HepG2 (cell line): Measurements from ENCODE around the gene C11orf91. TPM values are rescaled to one million over a fixed set of nuclear protein-coding genes. Genes with fewer than 3 reads are reported as not detected.

Source experiments
- ATF6 ChIP-seq: sonication (generic); formaldehyde crosslinking; conservative IDR thresholded peaks from 2 replicates; pipeline ENCODE4 v1.4.0; 2020; ENCODE audit warnings: missing genetic modification reagents
- CREM ChIP-seq, 2 experiments: sonication (generic) in 1 of 2; formaldehyde crosslinking in 1 of 2; IDR thresholded peaks; 2 replicates each; pipeline versions ENCODE4 v1.4.0 to v1.6.1; 2016 to 2020; ENCODE audit warnings: antibody characterized with exemption in 1 of 2, mild to moderate bottlenecking in 1 of 2, missing genetic modification reagents in 1 of 2
- ESRRA ChIP-seq: sonication (generic); formaldehyde crosslinking; IDR thresholded peaks from 2 replicates; pipeline ENCODE4 v1.5.1; 2020; ENCODE audit warnings: mild to moderate bottlenecking, low read depth, missing genetic modification reagents
- FOXK1 ChIP-seq: sonication (generic); formaldehyde crosslinking; IDR thresholded peaks from 2 replicates; pipeline ENCODE4 v1.4.0; 2020; ENCODE audit warnings: low read depth, missing genetic modification reagents, borderline replicate concordance
- HOXA3 ChIP-seq: sonication (generic); formaldehyde crosslinking; IDR thresholded peaks from 2 replicates; pipeline ENCODE4 v1.5.0; 2020; ENCODE audit warnings: missing genetic modification reagents
- KAT7 ChIP-seq: IDR thresholded peaks from 2 replicates; pipeline ENCODE4 v1.6.1; 2018; ENCODE audit warnings: borderline replicate concordance, missing compliant biosample characterization
- KDM6A ChIP-seq: IDR thresholded peaks from 2 replicates; pipeline ENCODE4 v1.6.1; 2016; ENCODE audit warnings: low read depth
- KLF16 ChIP-seq, 2 experiments: sonication (generic) in 1 of 2; formaldehyde crosslinking in 1 of 2; IDR thresholded peaks; 2 replicates each; pipeline versions ENCODE4 v1.6.1 to v1.8.0; 2016 to 2023; ENCODE audit warnings: missing genetic modification reagents in 2 of 2, missing compliant biosample characterization in 1 of 2
- MAF1 ChIP-seq: sonication (generic); formaldehyde crosslinking; IDR thresholded peaks from 2 replicates; pipeline ENCODE4 v1.5.0; 2020; ENCODE audit warnings: missing genetic modification reagents, borderline replicate concordance
- MEIS1 ChIP-seq: sonication (generic); formaldehyde crosslinking; IDR thresholded peaks from 2 replicates; pipeline ENCODE4 v1.9.0; 2021; ENCODE audit warnings: mild to moderate bottlenecking, missing genetic modification reagents, moderate library complexity, borderline replicate concordance
- MYPOP ChIP-seq: sonication (generic); formaldehyde crosslinking; IDR thresholded peaks from 2 replicates; pipeline ENCODE4 v1.8.1; 2023; ENCODE audit warnings: mild to moderate bottlenecking, moderate library complexity, missing genetic modification reagents
- PPARG ChIP-seq: conservative IDR thresholded peaks from 2 replicates; pipeline ENCODE4 v1.6.1; 2016; ENCODE audit warnings: missing biosample characterization, missing genetic modification reagents
- RXRB ChIP-seq: IDR thresholded peaks from 2 replicates; pipeline ENCODE4 v1.6.1; 2016; ENCODE audit warnings: borderline replicate concordance, missing genetic modification reagents, missing compliant biosample characterization
- SRSF1 ChIP-seq: fragments of 200-400 bp; formaldehyde crosslinking; optimal IDR thresholded peaks from 2 replicates; pipeline ENCODE3; 2017; ENCODE audit warnings: mild to moderate bottlenecking, low read depth, low read length, moderate library complexity
- SSRP1 ChIP-seq: IDR thresholded peaks from 2 replicates; pipeline ENCODE4 v1.6.1; 2016; ENCODE audit warnings: control low read depth
- TBX3 ChIP-seq: fragments of 450-650 bp; IDR thresholded peaks from 2 replicates; pipeline ENCODE4 v1.6.1; 2017; ENCODE audit warnings: antibody characterized with exemption, mild to moderate bottlenecking, inconsistent platforms, borderline replicate concordance
- THAP11 ChIP-seq: IDR thresholded peaks from 2 replicates; pipeline ENCODE4 v1.6.1; 2016; ENCODE audit warnings: missing biosample characterization, missing genetic modification reagents
- ZNF124 ChIP-seq: sonication (generic); formaldehyde crosslinking; IDR thresholded peaks from 2 replicates; pipeline ENCODE4 v1.4.0; 2020; ENCODE audit warnings: missing genetic modification reagents
- ZNF205 ChIP-seq: IDR thresholded peaks from 2 replicates; pipeline ENCODE4 v1.6.1; 2018; ENCODE audit warnings: missing biosample characterization, missing genetic modification reagents
- ZNF749 ChIP-seq: sonication (generic); formaldehyde crosslinking; IDR thresholded peaks from 2 replicates; pipeline ENCODE4 v1.8.0; 2022; ENCODE audit warnings: mild to moderate bottlenecking, missing genetic modification reagents, moderate library complexity, borderline replicate concordance
- ZNF83 ChIP-seq: sonication (generic); formaldehyde crosslinking; IDR thresholded peaks from 2 replicates; pipeline ENCODE4 v1.4.0; 2020; ENCODE audit warnings: missing genetic modification reagents, mild to moderate bottlenecking, borderline replicate concordance
- polyA plus RNA-seq, 8 experiments: library from polyadenylated mRNA; depleted of rRNA in 3 of 8; stranded (reverse) in 7 of 8; unstranded in 1 of 8; fragments of >200 nt; fragmentation: Illumina TruSeq in 4 of 8; extraction: Trizol in 4 of 8; gene quantifications; 2 replicates each; pipeline versions ENCODE4 v1.2.1 to v1.2.3, GENCODE V29; 2011 to 2016; ENCODE audit warnings: low read depth in 4 of 8, missing spikeins in 1 of 8, mixed read lengths in 1 of 8; ENCODE audit not compliant: insufficient read depth in 1 of 8
- total RNA-seq, 5 experiments: library from RNA; depleted of rRNA; stranded (reverse); fragments of >200 nt; fragmentation: Illumina TruSeq; extraction: Trizol; gene quantifications; 2 replicates each; pipeline ENCODE4 v1.2.3, GENCODE V29; 2016; ENCODE audit warnings: low read depth in 1 of 5
- TF ChIP-seq, protein P1 (sequence below): sonication (generic); formaldehyde crosslinking; IDR thresholded peaks from 2 replicates; pipeline ENCODE4 v1.4.0; 2020; ENCODE audit warnings: missing genetic modification reagents, borderline replicate concordance
- TF ChIP-seq, protein P2 (sequence below): IDR thresholded peaks from 2 replicates; pipeline ENCODE4 v1.6.1; 2016; ENCODE audit warnings: missing compliant biosample characterization, missing genetic modification reagents, borderline replicate concordance
- TF ChIP-seq, protein P3 (sequence below): sonication (generic); formaldehyde crosslinking; IDR thresholded peaks from 2 replicates; pipeline ENCODE4 v1.5.0; 2020; ENCODE audit warnings: missing genetic modification reagents

C11orf91 gene
- total and polyA plus RNA-seq, 2 of the 13 experiments (the other 11 are each of a cell fraction or from before 2014, with no cell fraction given) = 0.35 TPM; not detected in 1

- peak; percentile 54 for TF ChIP-seq PPARG (CRISPR knock-in tag)
- peak; percentile 80 for TF ChIP-seq ESRRA
- peak; percentile 89 for TF ChIP-seq KDM6A (CRISPR knock-in tag)
- TF ChIP-seq MYPOP (CRISPR knock-in tag) = peak; percentile 70; the same call in 1 of the 2 replicates
- TF ChIP-seq TBX3 = no peak; the same call in 1 of the 2 replicates
- no peak for TF ChIP-seq ATF6
- peak; percentile 39; the same call in 1 of the 2 replicates for TF ChIP-seq FOXK1 (CRISPR knock-in tag)
- peak; percentile 64 for TF ChIP-seq HOXA3 (CRISPR knock-in tag)
- 0 out of 2 replicates have a peak, but pooled peaks have one; percentile 28 for TF ChIP-seq MAF1 (CRISPR knock-in tag)
- TF ChIP-seq, protein P1, sequence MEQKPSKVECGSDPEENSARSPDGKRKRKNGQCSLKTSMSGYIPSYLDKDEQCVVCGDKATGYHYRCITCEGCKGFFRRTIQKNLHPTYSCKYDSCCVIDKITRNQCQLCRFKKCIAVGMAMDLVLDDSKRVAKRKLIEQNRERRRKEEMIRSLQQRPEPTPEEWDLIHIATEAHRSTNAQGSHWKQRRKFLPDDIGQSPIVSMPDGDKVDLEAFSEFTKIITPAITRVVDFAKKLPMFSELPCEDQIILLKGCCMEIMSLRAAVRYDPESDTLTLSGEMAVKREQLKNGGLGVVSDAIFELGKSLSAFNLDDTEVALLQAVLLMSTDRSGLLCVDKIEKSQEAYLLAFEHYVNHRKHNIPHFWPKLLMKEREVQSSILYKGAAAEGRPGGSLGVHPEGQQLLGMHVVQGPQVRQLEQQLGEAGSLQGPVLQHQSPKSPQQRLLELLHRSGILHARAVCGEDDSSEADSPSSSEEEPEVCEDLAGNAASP = peak; percentile 99
- TF ChIP-seq RXRB (CRISPR knock-in tag) = peak; percentile 97
- TF ChIP-seq ZNF749 = no peak; the same call in 1 of the 2 replicates
- TF ChIP-seq ZNF83 (CRISPR knock-in tag) = 0 out of 2 replicates have a peak, but pooled peaks have one; percentile 24
- TF ChIP-seq ZNF124 (CRISPR knock-in tag) = no peak; the same call in 1 of the 2 replicates
- peak; percentile 45 for TF ChIP-seq THAP11
- TF ChIP-seq ZNF205 (CRISPR knock-in tag) = peak; percentile 64; the same call in 1 of the 2 replicates
- no peak for TF ChIP-seq KAT7 (CRISPR knock-in tag)
- TF ChIP-seq CREM (IDR thresholded peaks at IDR 0.05) = peak; percentile 66; the same call in 1 of the 2 replicates
- TF ChIP-seq CREM (CRISPR knock-in tag; IDR thresholded peaks at IDR 0.05) = no peak
- TF ChIP-seq, protein P2, sequence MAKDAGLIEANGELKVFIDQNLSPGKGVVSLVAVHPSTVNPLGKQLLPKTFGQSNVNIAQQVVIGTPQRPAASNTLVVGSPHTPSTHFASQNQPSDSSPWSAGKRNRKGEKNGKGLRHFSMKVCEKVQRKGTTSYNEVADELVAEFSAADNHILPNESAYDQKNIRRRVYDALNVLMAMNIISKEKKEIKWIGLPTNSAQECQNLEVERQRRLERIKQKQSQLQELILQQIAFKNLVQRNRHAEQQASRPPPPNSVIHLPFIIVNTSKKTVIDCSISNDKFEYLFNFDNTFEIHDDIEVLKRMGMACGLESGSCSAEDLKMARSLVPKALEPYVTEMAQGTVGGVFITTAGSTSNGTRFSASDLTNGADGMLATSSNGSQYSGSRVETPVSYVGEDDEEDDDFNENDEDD = no peak; the same call in 1 of the 2 replicates
- TF ChIP-seq, protein P3, sequence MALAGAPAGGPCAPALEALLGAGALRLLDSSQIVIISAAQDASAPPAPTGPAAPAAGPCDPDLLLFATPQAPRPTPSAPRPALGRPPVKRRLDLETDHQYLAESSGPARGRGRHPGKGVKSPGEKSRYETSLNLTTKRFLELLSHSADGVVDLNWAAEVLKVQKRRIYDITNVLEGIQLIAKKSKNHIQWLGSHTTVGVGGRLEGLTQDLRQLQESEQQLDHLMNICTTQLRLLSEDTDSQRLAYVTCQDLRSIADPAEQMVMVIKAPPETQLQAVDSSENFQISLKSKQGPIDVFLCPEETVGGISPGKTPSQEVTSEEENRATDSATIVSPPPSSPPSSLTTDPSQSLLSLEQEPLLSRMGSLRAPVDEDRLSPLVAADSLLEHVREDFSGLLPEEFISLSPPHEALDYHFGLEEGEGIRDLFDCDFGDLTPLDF = no peak
- TF ChIP-seq SRSF1 = peak; percentile 75
- no peak for TF ChIP-seq SSRP1 (CRISPR knock-in tag)
- no peak for TF ChIP-seq MEIS1
- no peak for TF ChIP-seq KLF16 (CRISPR knock-in tag; IDR thresholded peaks at IDR 0.05)
Measured at GRCh38 chr11:33699515-33700062, 1.0 kb downstream of the C11orf91 start (continued).
